Measurements from ENCODE around the gene GYG2. TPM values are rescaled to one million over a fixed set of nuclear protein-coding genes. Genes with fewer than 3 reads are reported as not detected.

GYG2 gene
- total RNA-seq, 4 donors from 2014 or later = 3.8 to 13.7 (median 8.5) TPM

DNA sequence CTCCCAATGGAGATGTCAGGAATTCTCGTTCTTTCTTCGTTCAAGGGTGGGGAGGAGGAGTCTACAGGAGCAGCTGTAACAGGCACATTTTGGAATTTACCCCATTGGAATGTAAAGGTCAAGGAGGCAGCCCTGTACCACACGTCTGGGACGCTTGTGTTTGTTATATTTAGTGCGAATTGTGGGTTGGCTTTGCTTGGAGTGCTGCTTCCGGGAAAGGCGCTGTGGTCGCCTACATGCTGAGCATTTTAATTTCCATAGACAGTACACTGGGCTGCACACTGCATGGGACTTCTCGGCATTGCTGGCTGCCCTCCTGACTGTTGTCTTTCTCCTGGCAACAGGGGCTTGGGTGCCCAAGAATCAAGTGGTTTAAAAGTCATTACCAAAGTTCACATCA lies 12.8 kb downstream of the GYG2 start:
- Histone ChIP-seq H3K27me3 (no peaks in the 10 kb centered on the region), H3K4me1 (no peaks in the 10 kb centered on the region), H3K4me3 (no peak overlapping the region), H3K27ac (no peak overlapping the region), H3K9me3 (no peaks in the 10 kb centered on the region), H3K36me3 (no peaks in the 10 kb centered on the region)
- no peak for ATAC-seq
- TF ChIP-seq, protein P1, sequence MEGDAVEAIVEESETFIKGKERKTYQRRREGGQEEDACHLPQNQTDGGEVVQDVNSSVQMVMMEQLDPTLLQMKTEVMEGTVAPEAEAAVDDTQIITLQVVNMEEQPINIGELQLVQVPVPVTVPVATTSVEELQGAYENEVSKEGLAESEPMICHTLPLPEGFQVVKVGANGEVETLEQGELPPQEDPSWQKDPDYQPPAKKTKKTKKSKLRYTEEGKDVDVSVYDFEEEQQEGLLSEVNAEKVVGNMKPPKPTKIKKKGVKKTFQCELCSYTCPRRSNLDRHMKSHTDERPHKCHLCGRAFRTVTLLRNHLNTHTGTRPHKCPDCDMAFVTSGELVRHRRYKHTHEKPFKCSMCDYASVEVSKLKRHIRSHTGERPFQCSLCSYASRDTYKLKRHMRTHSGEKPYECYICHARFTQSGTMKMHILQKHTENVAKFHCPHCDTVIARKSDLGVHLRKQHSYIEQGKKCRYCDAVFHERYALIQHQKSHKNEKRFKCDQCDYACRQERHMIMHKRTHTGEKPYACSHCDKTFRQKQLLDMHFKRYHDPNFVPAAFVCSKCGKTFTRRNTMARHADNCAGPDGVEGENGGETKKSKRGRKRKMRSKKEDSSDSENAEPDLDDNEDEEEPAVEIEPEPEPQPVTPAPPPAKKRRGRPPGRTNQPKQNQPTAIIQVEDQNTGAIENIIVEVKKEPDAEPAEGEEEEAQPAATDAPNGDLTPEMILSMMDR (IDR thresholded peaks at IDR 0.05) = no peak
- WGBS, 2 donors (ENCODE audit: low coverage in 1 of 2) = 51% methylated on average over 8 of the region's 9 CpGs; no CpG with 5 or more reads in 1 of the 2 donors

DNA sequence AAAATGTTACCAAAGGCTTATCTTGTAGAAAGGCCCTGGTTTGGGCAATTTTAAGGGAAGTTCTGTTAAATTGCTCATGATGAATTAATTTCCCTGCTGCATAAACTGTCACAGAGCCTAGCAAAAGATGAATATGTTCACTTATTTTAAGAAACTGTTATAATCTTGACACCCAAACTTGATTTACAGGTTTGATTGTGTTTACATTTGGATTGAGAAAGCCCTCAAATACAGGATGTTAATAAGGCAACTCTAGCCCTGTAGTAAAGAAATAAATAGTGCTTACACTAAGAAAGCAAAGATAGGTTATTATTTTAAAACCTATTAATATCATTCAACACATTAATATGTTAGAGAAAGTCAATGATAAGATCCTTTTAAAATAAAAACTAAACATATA lies 18.3 kb downstream of the GYG2 start:
- no peaks in the 10 kb centered on the region for H3K4me1 ChIP-seq
- no peak overlapping the region for H3K27ac ChIP-seq
- no peak for TF ChIP-seq POLR2A (IDR thresholded peaks at IDR 0.05)
- TF ChIP-seq, protein P1 (IDR thresholded peaks at IDR 0.05) = no peak
- no peak for TF ChIP-seq POLR2AphosphoS5 (IDR thresholded peaks at IDR 0.05)
- no peak for TF ChIP-seq EP300 (IDR thresholded peaks at IDR 0.05)
- H3K36me3 ChIP-seq = no peaks in the 10 kb centered on the region
- no peak for ATAC-seq
- no peaks in the 10 kb centered on the region for H3K9me3 ChIP-seq
- H3K27me3 ChIP-seq = no peaks in the 10 kb centered on the region
- H3K4me3 ChIP-seq = no peak overlapping the region

DNA sequence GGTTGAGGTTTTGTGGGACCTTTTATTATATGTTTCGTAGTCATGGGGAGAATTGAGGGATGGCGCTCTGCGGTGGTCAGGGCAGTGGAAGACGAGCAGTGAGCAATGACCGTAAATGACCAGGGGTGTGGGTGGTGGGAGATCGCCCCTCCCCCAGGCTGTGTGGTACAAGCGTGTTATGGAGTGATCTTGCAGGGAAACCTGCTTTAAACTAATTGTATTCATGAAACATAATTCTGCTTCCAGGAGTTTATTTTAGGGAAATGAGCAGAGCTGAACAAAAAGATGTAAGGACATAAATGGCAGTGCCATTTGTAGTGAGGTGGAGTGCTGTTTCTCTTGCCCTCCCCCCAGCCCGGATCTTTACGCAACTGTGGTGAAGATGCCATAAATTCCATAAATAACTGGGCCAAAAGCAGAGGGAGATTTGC lies 20.2 kb downstream of the GYG2 start:
- no peaks in the 10 kb centered on the region for H3K4me1 ChIP-seq
- WGBS, 2 donors (ENCODE audit: low coverage in 1 of 2) = 38 to 48% methylated on average over 4 to 9 of the region's 9 CpGs
- TF ChIP-seq EP300 (IDR thresholded peaks at IDR 0.05) (no peak), POLR2A (IDR thresholded peaks at IDR 0.05) (no peak), POLR2AphosphoS5 (IDR thresholded peaks at IDR 0.05) (no peak)
- TF ChIP-seq, protein P1 (IDR thresholded peaks at IDR 0.05) = no peak
- no peaks in the 10 kb centered on the region for H3K9me3 ChIP-seq
- no peak overlapping the region for H3K4me3 ChIP-seq
- peak overlapping the region in 2 of 4 donors; percentile 41 to 47 for H3K27ac ChIP-seq
- ATAC-seq = no peak
- no peaks in the 10 kb centered on the region for H3K36me3 ChIP-seq
- no peaks in the 10 kb centered on the region for H3K27me3 ChIP-seq

DNA sequence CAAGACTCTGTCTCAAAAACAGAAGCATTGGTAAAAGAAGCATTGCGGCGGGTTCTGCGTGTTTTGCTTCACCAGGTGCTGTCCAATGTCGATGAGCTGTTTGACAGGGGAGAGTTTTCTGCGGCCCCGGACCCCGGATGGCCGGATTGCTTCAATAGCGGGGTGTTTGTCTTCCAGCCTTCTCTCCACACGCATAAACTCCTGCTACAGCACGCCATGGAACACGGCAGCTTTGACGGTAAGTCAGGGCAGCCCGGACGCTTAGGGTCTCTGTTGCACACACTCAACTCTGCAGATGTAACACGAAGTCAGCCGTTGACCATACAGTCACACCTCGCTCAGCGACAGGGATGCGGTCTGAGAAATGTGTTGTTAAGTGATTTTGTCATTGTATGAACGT lies 26.2 kb downstream of the GYG2 start:
- TF ChIP-seq POLR2A (IDR thresholded peaks at IDR 0.05) = no peak
- no peak for TF ChIP-seq EP300 (IDR thresholded peaks at IDR 0.05)
- TF ChIP-seq POLR2AphosphoS5 (IDR thresholded peaks at IDR 0.05) = no peak
- Histone ChIP-seq H3K27me3 (no peaks in the 10 kb centered on the region), H3K36me3 (no peaks in the 10 kb centered on the region), H3K27ac (no peak overlapping the region), H3K4me1 (no peaks in the 10 kb centered on the region), H3K9me3 (no peaks in the 10 kb centered on the region), H3K4me3 (no peak overlapping the region)
- ATAC-seq = no peak
- 95 to 100% methylated on average over 1 to 16 of the region's 21 CpGs for WGBS, 2 donors (ENCODE audit: low coverage in 1 of 2)

DNA sequence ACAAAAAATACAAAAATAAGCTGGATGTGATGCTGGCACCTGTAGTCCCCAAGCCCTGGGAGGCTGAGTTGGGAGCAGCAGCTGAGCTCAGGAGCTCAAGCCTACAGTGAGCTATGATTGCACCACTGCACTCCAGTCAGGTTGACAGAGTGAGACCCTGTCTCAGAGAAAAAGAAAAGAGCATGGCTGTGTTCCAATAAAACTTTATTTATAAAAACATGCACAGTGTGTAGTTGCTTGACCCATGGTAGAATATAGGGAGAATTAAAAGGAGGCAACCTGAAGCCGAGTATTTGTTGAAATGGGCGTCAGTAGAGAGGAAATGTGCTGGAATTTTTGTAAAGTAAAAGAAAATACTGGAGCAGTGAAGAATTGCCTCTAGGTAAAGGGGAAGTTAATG lies 27.0 kb downstream of the GYG2 start:
- TF ChIP-seq EP300 (IDR thresholded peaks at IDR 0.05) (no peak), POLR2A (IDR thresholded peaks at IDR 0.05) (no peak), POLR2AphosphoS5 (IDR thresholded peaks at IDR 0.05) (no peak)
- TF ChIP-seq, protein P1 (IDR thresholded peaks at IDR 0.05) = no peak
- ATAC-seq = no peak
- Histone ChIP-seq H3K27me3 (no peaks in the 10 kb centered on the region), H3K4me1 (no peaks in the 10 kb centered on the region), H3K9me3 (no peaks in the 10 kb centered on the region), H3K4me3 (no peak overlapping the region), H3K27ac (no peak overlapping the region), H3K36me3 (no peaks in the 10 kb centered on the region)
- 83 to 88% methylated on average over 1 to 2 of the region's 2 CpGs for WGBS, 2 donors (ENCODE audit: low coverage in 1 of 2)

Data from gastroesophageal sphincter (tissue), 4 donors.